Esophagus muscularis mucosa (tissue), 3 donors: ENCODE data around the gene ADAMTSL5.
"Not testable (repeated sequence)": the region's sequence is repeated elsewhere in the genome, so short reads cannot be mapped to it uniquely, and the experiment has no call there.

ENCODE experiments used
- POLR2A ChIP-seq: fragments of 450-650 bp; IDR thresholded peaks from one replicate; pipeline ENCODE4 v1.6.1; 2017; ENCODE audit warnings: antibody characterized with exemption, moderate library complexity, mild to moderate bottlenecking, low read depth
- TF ChIP-seq, protein P1 (sequence below), 3 experiments: fragments of 200-600 bp in 2 of 3; fragments of 450-650 bp in 1 of 3; sonication (generic) in 2 of 3; IDR thresholded peaks; one replicate each; pipeline ENCODE4 v1.5.1; 2017 to 2019; ENCODE audit warnings: antibody characterized with exemption in 3 of 3, mild to moderate bottlenecking in 2 of 3, moderate library complexity in 1 of 3

DNA sequence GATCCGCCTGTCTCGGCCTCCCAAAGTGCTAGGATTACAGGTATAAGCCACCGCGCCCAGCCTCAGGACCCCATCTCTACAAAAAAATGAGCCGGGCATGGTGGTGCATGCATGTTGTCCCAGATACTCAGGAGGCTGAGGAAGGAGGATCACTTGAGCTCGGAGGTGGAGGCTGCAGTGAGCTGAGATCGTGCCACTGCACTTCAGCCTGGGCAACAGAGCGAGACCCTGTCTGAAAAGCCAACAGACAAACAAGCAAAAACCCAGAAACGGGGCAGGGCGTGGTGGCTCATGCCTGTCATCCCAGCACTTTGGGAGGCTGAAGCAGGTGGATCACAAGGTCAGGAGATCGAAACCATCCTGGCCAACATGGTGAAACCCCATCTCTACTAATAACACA is 18.0 kb upstream of the ADAMTSL5 start:
- TF ChIP-seq, protein P1, sequence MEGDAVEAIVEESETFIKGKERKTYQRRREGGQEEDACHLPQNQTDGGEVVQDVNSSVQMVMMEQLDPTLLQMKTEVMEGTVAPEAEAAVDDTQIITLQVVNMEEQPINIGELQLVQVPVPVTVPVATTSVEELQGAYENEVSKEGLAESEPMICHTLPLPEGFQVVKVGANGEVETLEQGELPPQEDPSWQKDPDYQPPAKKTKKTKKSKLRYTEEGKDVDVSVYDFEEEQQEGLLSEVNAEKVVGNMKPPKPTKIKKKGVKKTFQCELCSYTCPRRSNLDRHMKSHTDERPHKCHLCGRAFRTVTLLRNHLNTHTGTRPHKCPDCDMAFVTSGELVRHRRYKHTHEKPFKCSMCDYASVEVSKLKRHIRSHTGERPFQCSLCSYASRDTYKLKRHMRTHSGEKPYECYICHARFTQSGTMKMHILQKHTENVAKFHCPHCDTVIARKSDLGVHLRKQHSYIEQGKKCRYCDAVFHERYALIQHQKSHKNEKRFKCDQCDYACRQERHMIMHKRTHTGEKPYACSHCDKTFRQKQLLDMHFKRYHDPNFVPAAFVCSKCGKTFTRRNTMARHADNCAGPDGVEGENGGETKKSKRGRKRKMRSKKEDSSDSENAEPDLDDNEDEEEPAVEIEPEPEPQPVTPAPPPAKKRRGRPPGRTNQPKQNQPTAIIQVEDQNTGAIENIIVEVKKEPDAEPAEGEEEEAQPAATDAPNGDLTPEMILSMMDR (IDR thresholded peaks at IDR 0.05), result not testable (repeated sequence)
- TF ChIP-seq POLR2A, result not testable (repeated sequence)
